CD8-positive, alpha-beta memory T cell (primary cell): ENCODE results near the gene TPP2. TPM values are rescaled to one million over a fixed set of nuclear protein-coding genes. Genes with fewer than 3 reads are reported as not detected.
A peak's percentile ranks its signal among the peaks of the same experiment; 100 is the strongest.

Source experiments
- CTCF ChIA-PET: fragments of 350-600 bp; sonication (Branson Sonifier 250); formaldehyde crosslinking; loops from one replicate; lab custom pipeline; 2021; ENCODE audit warnings: antibody characterized with exemption; lab: Charles Lee
- POLR2A ChIA-PET: fragments of 350-600 bp; sonication (Branson Sonifier 250); formaldehyde crosslinking; loops from one replicate; lab custom pipeline; 2021; ENCODE audit warnings: antibody characterized with exemption; lab: Charles Lee
- DNase-seq, 5 donors: peaks; one replicate each; pipeline versions ENCODE4 v3.0.0 to v3.0.0-alpha.2; 2020 to 2022; ENCODE audit warnings: mixed read lengths in 1 of 5
- H3K27ac ChIP-seq: one replicate; pipeline ENCODE4 v1.7.0; 2013; ENCODE audit warnings: low read depth, mild to moderate bottlenecking, low read length, moderate library complexity
- H3K27me3 ChIP-seq: 2 replicates; pipeline ENCODE4 v1.7.0; 2013; ENCODE audit warnings: low read length, mild to moderate bottlenecking; ENCODE audit not compliant: insufficient read depth, poor library complexity, severe bottlenecking
- H3K36me3 ChIP-seq: 2 replicates; pipeline ENCODE4 v1.7.0; 2013; ENCODE audit warnings: mild to moderate bottlenecking, low read length, moderate library complexity; ENCODE audit not compliant: insufficient read depth
- H3K4me1 ChIP-seq: 2 replicates; pipeline ENCODE4 v1.7.0; 2013; ENCODE audit warnings: mild to moderate bottlenecking, low read length, moderate library complexity; ENCODE audit not compliant: insufficient read depth
- H3K4me3 ChIP-seq: 2 replicates; pipeline ENCODE4 v1.7.0; 2013; ENCODE audit warnings: mild to moderate bottlenecking, low read length
- H3K9me3 ChIP-seq: 2 replicates; pipeline ENCODE4 v1.7.0; 2013; ENCODE audit warnings: mild to moderate bottlenecking, low read length
- H3K27ac Mint-ChIP-seq, 8 donors: one replicate each; pipeline ENCODE4 v1.8.0; 2020 to 2021; ENCODE audit warnings: mixed read lengths in 8 of 8, mild to moderate bottlenecking in 6 of 8, inconsistent platforms in 3 of 8, moderate library complexity in 3 of 8
- H3K27me3 Mint-ChIP-seq, 2 donors: one replicate each; pipeline ENCODE4 v1.8.0; 2020 to 2021; ENCODE audit warnings: mixed read lengths in 2 of 2, mild to moderate bottlenecking in 1 of 2, moderate library complexity in 1 of 2
- H3K36me3 Mint-ChIP-seq, 3 donors: one replicate each; pipeline ENCODE4 v1.8.0; 2020 to 2021; ENCODE audit warnings: mixed read lengths in 3 of 3, inconsistent platforms in 1 of 3, mild to moderate bottlenecking in 1 of 3
- H3K4me1 Mint-ChIP-seq, 3 donors: one replicate each; pipeline ENCODE4 v1.8.0; 2020 to 2021; ENCODE audit warnings: mixed read lengths in 3 of 3, inconsistent platforms in 1 of 3, mild to moderate bottlenecking in 1 of 3
- H3K4me3 Mint-ChIP-seq, 7 donors: one replicate each; pipeline ENCODE4 v1.8.0; 2020 to 2021; ENCODE audit warnings: mixed read lengths in 7 of 7, mild to moderate bottlenecking in 6 of 7, moderate library complexity in 4 of 7, inconsistent platforms in 2 of 7
- H3K9me3 Mint-ChIP-seq, 5 donors: one replicate each; pipeline ENCODE4 v1.8.0; 2020 to 2022; ENCODE audit warnings: mixed read lengths in 5 of 5, mild to moderate bottlenecking in 3 of 5, moderate library complexity in 2 of 5, inconsistent platforms in 1 of 5
- polyA plus RNA-seq: library from polyadenylated mRNA; unstranded; fragments of 300-500 nt; fragmentation: Illumina TruSeq; gene quantifications from one replicate; pipeline ENCODE4 v1.2.3, GENCODE V29; 2021
- total RNA-seq, 2 experiments: library from RNA; stranded (reverse); gene quantifications; one replicate each; pipeline ENCODE4 v1.2.3, GENCODE V29; 2021

Gene TPP2
- total and polyA plus RNA-seq, 3 experiments from 2014 or later = 63.5 to 77.7 (median 74.0) TPM

GRCh38 chr13:102677122-102677521, 80.3 kb downstream of the TPP2 start:
- H3K36me3 ChIP-seq = peaks cover 15% of the 10 kb centered on the region
- ChIA-PET CTCF (no interaction called here), POLR2A (interaction anchor here (0.6 kb wide), 1 partner anchor 22 kb away, joined by 3 read pairs; no protein-coding TSS in a partner anchor)

GRCh38 chr13:102678339-102679107, 81.7 kb downstream of the TPP2 start:
- Histone ChIP-seq H3K9me3 (no peaks in the 10 kb centered on the region), H3K27me3 (no peaks in the 10 kb centered on the region), H3K4me1 (no peaks in the 10 kb centered on the region), H3K36me3 (peaks cover 7% of the 10 kb centered on the region), H3K4me3 (no peak overlapping the region), H3K27ac (no peak overlapping the region)
- H3K27ac Mint-ChIP-seq = peak overlapping the region in 1 of 8 donors; percentile 29
- no peak for DNase-seq
- no peaks in the 10 kb centered on the region for H3K9me3 Mint-ChIP-seq
- peaks cover 13 to 24% (median 19%) of the 10 kb centered on the region in 3 donors for H3K4me1 Mint-ChIP-seq
- CTCF ChIA-PET = interaction anchor here (0.7 kb wide), 1 partner anchor 121 kb away, joined by 3 read pairs; no protein-coding TSS in a partner anchor
- H3K36me3 Mint-ChIP-seq = peaks cover 3 to 52% (median 14%) of the 10 kb centered on the region in 3 donors
- H3K4me3 Mint-ChIP-seq = no peak overlapping the region
- POLR2A ChIA-PET = interaction anchor here (0.6 kb wide), 1 partner anchor 201 kb away, joined by 3 read pairs; no protein-coding TSS in a partner anchor
- H3K27me3 Mint-ChIP-seq = no peaks in the 10 kb centered on the region

More at GRCh38 chr13:102677122-102677521, 80.3 kb downstream of the TPP2 start:
- Mint-ChIP-seq H3K36me3 (peaks cover 3 to 66% (median 18%) of the 10 kb centered on the region in 3 donors), H3K27me3 (no peaks in the 10 kb centered on the region), H3K9me3 (no peaks in the 10 kb centered on the region), H3K27ac (peak overlapping the region in 6 of 8 donors; percentile 17 to 77 (median 38)), H3K4me3 (no peak overlapping the region), H3K4me1 (peaks cover 6 to 15% (median 14%) of the 10 kb centered on the region in 3 donors)
- H3K27ac ChIP-seq = no peak overlapping the region
- H3K27me3 ChIP-seq = no peaks in the 10 kb centered on the region
- no peaks in the 10 kb centered on the region for H3K9me3 ChIP-seq
- H3K4me3 ChIP-seq = no peak overlapping the region
- no peaks in the 10 kb centered on the region for H3K4me1 ChIP-seq
- DNase-seq = no peak

- Histone ChIP-seq H3K36me3 (peaks cover 3% of the 10 kb centered on the region), H3K4me1 (no peaks in the 10 kb centered on the region), H3K9me3 (no peaks in the 10 kb centered on the region), H3K27me3 (no peaks in the 10 kb centered on the region), H3K4me3 (no peak overlapping the region), H3K27ac (no peak overlapping the region)
- Mint-ChIP-seq H3K4me3 (no peak overlapping the region), H3K36me3 (peaks cover 3 to 43% (median 14%) of the 10 kb centered on the region in 3 donors), H3K9me3 (no peaks in the 10 kb centered on the region), H3K4me1 (peaks cover 13 to 24% (median 19%) of the 10 kb centered on the region in 3 donors), H3K27me3 (no peaks in the 10 kb centered on the region), H3K27ac (peak overlapping the region in 4 of 8 donors; percentile 51 to 87 (median 68))
- no peak for DNase-seq
- POLR2A ChIA-PET = no interaction called here
- CTCF ChIA-PET = interaction anchor here (0.8 kb wide), 1 partner anchor 120 kb away, joined by 3 read pairs; no protein-coding TSS in a partner anchor
These were observed 82.8 kb downstream of the TPP2 start for GRCh38 chr13:102679449-102680132.

- peak overlapping the region; percentile 7 to 94 (median 62) for H3K27ac Mint-ChIP-seq
- Histone ChIP-seq H3K27ac (no peak overlapping the region), H3K4me1 (no peaks in the 10 kb centered on the region), H3K27me3 (no peaks in the 10 kb centered on the region), H3K4me3 (no peak overlapping the region), H3K36me3 (no peaks in the 10 kb centered on the region), H3K9me3 (no peaks in the 10 kb centered on the region)
- H3K9me3 Mint-ChIP-seq = no peaks in the 10 kb centered on the region
- H3K4me1 Mint-ChIP-seq = peaks cover 13 to 24% (median 19%) of the 10 kb centered on the region in 3 donors
- POLR2A ChIA-PET = no interaction called here
- DNase-seq = no peak
- H3K27me3 Mint-ChIP-seq = no peaks in the 10 kb centered on the region
- H3K36me3 Mint-ChIP-seq = peaks cover 3 to 37% (median 14%) of the 10 kb centered on the region in 3 donors
- H3K4me3 Mint-ChIP-seq = no peak overlapping the region
- CTCF ChIA-PET = interaction anchor here (0.8 kb wide), 1 partner anchor 120 kb away, joined by 3 read pairs; no protein-coding TSS in a partner anchor
These were observed 83.4 kb downstream of the TPP2 start for GRCh38 chr13:102680133-102680717.

GRCh38 chr13:102680842-102681740, 84.3 kb downstream of the TPP2 start:
- Histone ChIP-seq H3K9me3 (no peaks in the 10 kb centered on the region), H3K27me3 (no peaks in the 10 kb centered on the region), H3K4me1 (peaks cover 2% of the 10 kb centered on the region), H3K36me3 (no peaks in the 10 kb centered on the region), H3K27ac (no peak overlapping the region), H3K4me3 (no peak overlapping the region)
- ChIA-PET CTCF (interaction anchor here (0.9 kb wide), 1 partner anchor 93 kb away, joined by 3 read pairs; the partner anchor contains the start of gene TEX30), POLR2A (interaction anchor here (1.4 kb wide), 1 partner anchor 85 kb away, joined by 3 read pairs; no protein-coding TSS in a partner anchor)
- H3K4me1 Mint-ChIP-seq = peaks cover 17 to 28% (median 22%) of the 10 kb centered on the region in 3 donors
- H3K4me3 Mint-ChIP-seq = peak overlapping the region in 2 of 7 donors; percentile 5 to 6
- H3K36me3 Mint-ChIP-seq = peaks cover 3 to 29% (median 12%) of the 10 kb centered on the region in 3 donors
- no peaks in the 10 kb centered on the region for H3K27me3 Mint-ChIP-seq
- H3K9me3 Mint-ChIP-seq = no peaks in the 10 kb centered on the region
- DNase-seq = peak in 2 of 5 donors; percentile 1 to 17
- H3K27ac Mint-ChIP-seq = peak overlapping the region in 7 of 8 donors; percentile 26 to 94 (median 64)

GRCh38 chr13:102682211-102682610, 85.4 kb downstream of the TPP2 start:
- H3K36me3 Mint-ChIP-seq = peaks cover 3 to 19% (median 9%) of the 10 kb centered on the region in 3 donors
- no peaks in the 10 kb centered on the region for H3K27me3 Mint-ChIP-seq
- no peak overlapping the region for H3K4me3 Mint-ChIP-seq
- ChIA-PET CTCF (no interaction called here), POLR2A (interaction anchor here (1.4 kb wide), 1 partner anchor 86 kb away, joined by 3 read pairs; no protein-coding TSS in a partner anchor)
- peaks cover 27 to 40% (median 33%) of the 10 kb centered on the region in 3 donors for H3K4me1 Mint-ChIP-seq
- H3K27ac ChIP-seq = no peak overlapping the region
- no peaks in the 10 kb centered on the region for H3K27me3 ChIP-seq
- H3K4me3 ChIP-seq = no peak overlapping the region
- H3K9me3 Mint-ChIP-seq = no peaks in the 10 kb centered on the region
- H3K36me3 ChIP-seq = no peaks in the 10 kb centered on the region
- H3K9me3 ChIP-seq = no peaks in the 10 kb centered on the region
- no peak for DNase-seq
- peaks cover 11% of the 10 kb centered on the region for H3K4me1 ChIP-seq
- peak overlapping the region in 2 of 8 donors; percentile 4 to 24 for H3K27ac Mint-ChIP-seq

GRCh38 chr13:102682727-102683126, 85.9 kb downstream of the TPP2 start:
- Histone ChIP-seq H3K27ac (no peak overlapping the region), H3K9me3 (no peaks in the 10 kb centered on the region), H3K27me3 (no peaks in the 10 kb centered on the region), H3K4me3 (no peak overlapping the region), H3K36me3 (no peaks in the 10 kb centered on the region), H3K4me1 (peaks cover 15% of the 10 kb centered on the region)
- Mint-ChIP-seq H3K27ac (peak overlapping the region in 5 of 8 donors; percentile 8 to 31 (median 19)), H3K9me3 (no peaks in the 10 kb centered on the region), H3K36me3 (peaks cover 2 to 14% (median 4%) of the 10 kb centered on the region in 3 donors), H3K4me1 (peaks cover 31 to 43% (median 38%) of the 10 kb centered on the region in 3 donors), H3K4me3 (no peak overlapping the region), H3K27me3 (no peaks in the 10 kb centered on the region)
- POLR2A ChIA-PET = no interaction called here
- no peak for DNase-seq
- CTCF ChIA-PET = no interaction called here
